Stimulated activated CD8-positive, alpha-beta memory T cell treated with anti-CD3 and anti-CD28 coated beads, Interleukin-15, amount 100 ng/mL, for 48 hours (primary cell): ENCODE measurements around the gene ZSWIM6.

Experiments
- DNase-seq, 2 donors: peaks; one replicate each; pipeline ENCODE4 v3.0.0-alpha.2; 2020; ENCODE audit warnings: low read depth in 2 of 2

The ZSWIM6 gene

GRCh38 chr5:61331407-61332357 lies at the start of gene ZSWIM6:
ZSWIM6 (plus strand) TSS chr5:61332258; CDS start chr5:61332273, 15 bp downstream.
- DNase-seq, result peak; percentile 92 to 95

- DNase-seq, result no peak
These were observed 48.6 kb upstream of the ZSWIM6 start for GRCh38 chr5:61283471-61283870.

GRCh38 chr5:61285531-61285930 lies 46.5 kb upstream of the ZSWIM6 start:
- DNase-seq, result no peak

GRCh38 chr5:61286446-61287132 lies 45.5 kb upstream of the ZSWIM6 start:
- no peak for DNase-seq

GRCh38 chr5:61287474-61287873 lies 44.6 kb upstream of the ZSWIM6 start:
- DNase-seq, result no peak

GRCh38 chr5:61289241-61289640 lies 42.8 kb upstream of the ZSWIM6 start:
- no peak for DNase-seq

- DNase-seq, result no peak
These were observed 42.3 kb upstream of the ZSWIM6 start for GRCh38 chr5:61289669-61290306.

GRCh38 chr5:61290791-61291210 lies 41.3 kb upstream of the ZSWIM6 start:
- DNase-seq, result no peak

GRCh38 chr5:61292062-61292657 lies 39.9 kb upstream of the ZSWIM6 start:
- DNase-seq, result no peak

GRCh38 chr5:61293071-61293470 lies 39.0 kb upstream of the ZSWIM6 start:
- DNase-seq, result no peak

- no peak for DNase-seq
These were observed 38.2 kb upstream of the ZSWIM6 start for GRCh38 chr5:61293873-61294272.

- DNase-seq, result no peak
These were observed 36.7 kb upstream of the ZSWIM6 start for GRCh38 chr5:61295365-61295764.

- no peak for DNase-seq
These were observed 34.0 kb upstream of the ZSWIM6 start for GRCh38 chr5:61298066-61298465.

GRCh38 chr5:61298580-61298979 lies 33.5 kb upstream of the ZSWIM6 start:
- no peak for DNase-seq

- no peak for DNase-seq
These were observed 32.8 kb upstream of the ZSWIM6 start for GRCh38 chr5:61299261-61299681.

GRCh38 chr5:61301341-61302199 lies 30.5 kb upstream of the ZSWIM6 start:
- DNase-seq, result no peak

GRCh38 chr5:61302200-61302563 lies 29.9 kb upstream of the ZSWIM6 start:
- DNase-seq, result no peak

- no peak for DNase-seq
These were observed 28.7 kb upstream of the ZSWIM6 start for GRCh38 chr5:61303346-61303745.

GRCh38 chr5:61304590-61305381 lies 27.3 kb upstream of the ZSWIM6 start:
- no peak for DNase-seq

- DNase-seq, result peak; percentile 2 to 43
These were observed 25.4 kb upstream of the ZSWIM6 start for GRCh38 chr5:61306531-61307131.
